ENCODE results near the gene MINK1. TPM values are rescaled to one million over a fixed set of nuclear protein-coding genes. Genes with fewer than 3 reads are reported as not detected.

MINK1 gene
- total and polyA plus RNA-seq, 9 donors = 37.6 to 177 (median 95.8) TPM

DNA sequence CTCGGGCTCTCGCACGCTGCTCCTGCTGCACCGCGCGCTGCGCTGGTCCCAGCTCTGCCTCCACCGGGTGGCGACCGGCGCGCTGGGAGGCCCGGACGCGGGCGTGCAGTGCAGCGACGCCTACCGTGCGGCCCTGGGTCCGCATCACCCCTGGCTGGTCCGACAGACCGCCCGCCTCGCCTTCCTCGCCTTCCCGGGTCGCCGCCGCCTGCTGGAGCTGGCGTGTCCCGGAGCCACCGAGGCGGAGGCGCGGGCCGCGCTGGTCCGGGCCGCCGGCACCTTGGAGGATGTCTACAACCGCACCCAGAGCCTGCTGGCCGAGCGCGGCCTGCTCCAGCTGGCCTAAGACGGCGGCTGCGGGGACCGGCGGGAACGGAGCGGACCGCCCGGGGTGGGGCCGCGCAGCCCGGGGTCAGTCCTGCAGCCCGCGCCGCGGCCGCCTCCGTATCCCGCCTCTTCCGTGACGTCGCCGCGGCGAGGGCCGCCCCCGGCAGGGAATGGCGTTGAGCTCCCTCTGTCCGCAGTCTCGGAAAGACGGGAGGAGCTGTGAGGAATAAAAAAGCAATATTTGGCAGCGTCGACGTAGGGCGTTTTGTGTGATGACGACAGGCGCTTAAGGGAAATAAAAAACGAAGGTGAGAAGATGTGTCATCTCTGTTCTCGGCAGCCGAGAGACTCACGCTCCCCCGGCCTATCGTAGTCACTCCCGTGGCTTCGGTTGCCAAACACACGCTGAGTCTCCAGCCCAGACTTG, 43.0 kb upstream of the MINK1 start:
- WGBS, 3 donors = 0 to 1% (median 1%) methylated on average over 63 to 91 of the region's 91 CpGs
- Histone ChIP-seq H3K4me3 (peak overlapping the region; percentile 74), H3K36me3 (no peaks in the 10 kb centered on the region), H3K27ac (peak overlapping the region; percentile 86 to 89), H3K9me3 (no peaks in the 10 kb centered on the region), H3K27me3 (no peaks in the 10 kb centered on the region), H3K4me1 (ENCODE audit: insufficient read depth) (peaks cover 13% of the 10 kb centered on the region)
- intact Hi-C loops (cut with DNase I) = loop anchor here in 3 of 4 donors (2.0 to 10.0 kb wide), 5 partner anchors 55 to 265 kb away; partner anchors contain the start of genes CHRNE (in 1 of the 3), CXCL16 (in 1 of the 3), MED11 (in 1 of the 3) and ZMYND15 (in 1 of the 3)
- peak; percentile 75 to 86 (median 86) for DNase-seq
- TF ChIP-seq, protein P1, sequence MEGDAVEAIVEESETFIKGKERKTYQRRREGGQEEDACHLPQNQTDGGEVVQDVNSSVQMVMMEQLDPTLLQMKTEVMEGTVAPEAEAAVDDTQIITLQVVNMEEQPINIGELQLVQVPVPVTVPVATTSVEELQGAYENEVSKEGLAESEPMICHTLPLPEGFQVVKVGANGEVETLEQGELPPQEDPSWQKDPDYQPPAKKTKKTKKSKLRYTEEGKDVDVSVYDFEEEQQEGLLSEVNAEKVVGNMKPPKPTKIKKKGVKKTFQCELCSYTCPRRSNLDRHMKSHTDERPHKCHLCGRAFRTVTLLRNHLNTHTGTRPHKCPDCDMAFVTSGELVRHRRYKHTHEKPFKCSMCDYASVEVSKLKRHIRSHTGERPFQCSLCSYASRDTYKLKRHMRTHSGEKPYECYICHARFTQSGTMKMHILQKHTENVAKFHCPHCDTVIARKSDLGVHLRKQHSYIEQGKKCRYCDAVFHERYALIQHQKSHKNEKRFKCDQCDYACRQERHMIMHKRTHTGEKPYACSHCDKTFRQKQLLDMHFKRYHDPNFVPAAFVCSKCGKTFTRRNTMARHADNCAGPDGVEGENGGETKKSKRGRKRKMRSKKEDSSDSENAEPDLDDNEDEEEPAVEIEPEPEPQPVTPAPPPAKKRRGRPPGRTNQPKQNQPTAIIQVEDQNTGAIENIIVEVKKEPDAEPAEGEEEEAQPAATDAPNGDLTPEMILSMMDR (IDR thresholded peaks at IDR 0.05) = peak; percentile 58 to 98 (median 97)
- TF ChIP-seq EP300 (IDR thresholded peaks at IDR 0.05) = peak; percentile 46
- peak; percentile 81 for TF ChIP-seq POLR2A (IDR thresholded peaks at IDR 0.05)

DNA sequence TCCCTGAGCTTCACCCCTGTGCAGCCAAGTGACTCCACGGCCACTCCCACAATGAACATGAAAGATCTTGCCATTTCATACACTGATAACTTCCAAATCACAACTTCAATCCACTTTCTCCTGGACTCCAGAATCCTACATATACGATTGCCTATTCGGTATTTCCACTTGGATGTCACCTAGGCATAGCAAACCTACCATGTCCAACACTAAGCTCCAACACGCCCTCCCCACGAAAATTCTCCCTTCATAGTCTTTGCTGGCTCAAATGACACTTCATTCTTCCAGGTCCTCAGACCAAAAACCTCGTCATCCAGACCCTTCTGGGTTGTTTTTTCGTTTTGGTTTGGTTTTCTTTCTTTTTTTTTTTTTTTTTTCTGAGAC, 42.4 kb upstream of the MINK1 start:
- peaks cover 9% of the 10 kb centered on the region for H3K4me1 ChIP-seq (ENCODE audit: insufficient read depth)
- intact Hi-C loops (cut with DNase I) = no loop called here
- TF ChIP-seq EP300 (IDR thresholded peaks at IDR 0.05) (no peak), POLR2A (IDR thresholded peaks at IDR 0.05) (no peak)
- TF ChIP-seq, protein P1 (IDR thresholded peaks at IDR 0.05) = no peak
- H3K36me3 ChIP-seq = no peaks in the 10 kb centered on the region
- peak overlapping the region in 1 of 2 donors; percentile 89 for H3K27ac ChIP-seq
- no peaks in the 10 kb centered on the region for H3K9me3 ChIP-seq
- DNase-seq = no peak
- peak overlapping the region; percentile 74 for H3K4me3 ChIP-seq
- WGBS, 3 donors = 27 to 52% (median 36%) methylated on average over 7 of the region's 7 CpGs
- no peaks in the 10 kb centered on the region for H3K27me3 ChIP-seq

DNA sequence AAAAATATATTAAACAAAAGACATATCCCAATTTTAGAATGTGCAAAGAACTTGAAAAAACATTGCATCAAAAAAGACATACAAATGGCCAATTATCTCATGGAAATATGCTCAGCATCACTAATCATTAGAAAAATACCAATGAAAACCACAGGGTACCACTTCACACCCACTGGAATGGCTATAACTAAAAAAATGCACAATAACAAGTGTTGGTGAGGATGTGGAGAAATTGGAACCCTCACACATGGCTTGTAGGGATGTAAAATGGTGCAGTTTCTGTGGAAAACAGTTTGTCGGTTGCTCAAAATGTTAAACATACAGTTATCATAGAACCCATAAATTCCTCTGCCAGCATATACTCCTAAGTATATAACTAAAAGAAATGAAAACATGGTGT, 38.0 kb upstream of the MINK1 start:
- Histone ChIP-seq H3K4me3 (no peak overlapping the region), H3K27ac (no peak overlapping the region), H3K36me3 (no peaks in the 10 kb centered on the region), H3K27me3 (no peaks in the 10 kb centered on the region), H3K9me3 (no peaks in the 10 kb centered on the region), H3K4me1 (ENCODE audit: insufficient read depth) (peaks cover 6% of the 10 kb centered on the region)
- DNase-seq = no peak
- TF ChIP-seq POLR2A (IDR thresholded peaks at IDR 0.05) (no peak), EP300 (IDR thresholded peaks at IDR 0.05) (no peak)
- TF ChIP-seq, protein P1 (IDR thresholded peaks at IDR 0.05) = no peak
- WGBS, 3 donors = 78 to 88% (median 84%) methylated on average over 1 of the region's 1 CpG
- intact Hi-C loops (cut with DNase I) = no loop called here

DNA sequence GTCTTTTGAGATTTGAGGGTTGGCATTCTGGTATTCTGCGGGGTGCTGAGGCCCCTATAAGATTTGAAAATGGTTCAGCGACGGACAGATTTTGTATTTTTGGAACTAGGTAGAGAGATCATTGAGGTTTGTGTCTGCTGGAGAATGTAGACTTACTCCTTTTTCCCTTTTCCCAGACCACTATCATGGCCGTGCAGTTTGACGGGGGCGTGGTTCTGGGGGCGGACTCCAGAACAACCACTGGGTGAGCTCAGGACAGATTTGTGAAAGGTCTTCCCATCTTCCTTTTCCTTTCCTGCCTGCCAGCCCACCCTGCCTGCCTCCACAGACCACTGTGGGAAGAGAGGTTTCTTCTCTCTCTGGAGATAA, 36.6 kb upstream of the MINK1 start:
- Histone ChIP-seq H3K27me3 (no peaks in the 10 kb centered on the region), H3K4me3 (peak overlapping the region; percentile 75), H3K9me3 (no peaks in the 10 kb centered on the region), H3K36me3 (no peaks in the 10 kb centered on the region), H3K4me1 (ENCODE audit: insufficient read depth) (peaks cover 4% of the 10 kb centered on the region), H3K27ac (peak overlapping the region; percentile 30 to 54)
- DNase-seq = no peak
- intact Hi-C loops (cut with DNase I) = no loop called here
- TF ChIP-seq EP300 (IDR thresholded peaks at IDR 0.05) = no peak
- TF ChIP-seq, protein P1 (IDR thresholded peaks at IDR 0.05) = no peak
- no peak for TF ChIP-seq POLR2A (IDR thresholded peaks at IDR 0.05)
- 0 to 1% (median 1%) methylated on average over 7 of the region's 7 CpGs for whole genome bisulfite sequencing, 3 donors

Data from ovary (tissue), 9 donors.